Measurements from ENCODE around the gene ZNF536. TPM values are rescaled to one million over a fixed set of nuclear protein-coding genes. Genes with fewer than 3 reads are reported as not detected.

ZNF536 gene
- total RNA-seq, 1 experiment from 2014 or later: not detected

GRCh38 chr19:30520735-30521479, 148.7 kb downstream of the ZNF536 start:
- DNase-seq: no peak
- H3K4me1 ChIP-seq: no peaks in the 10 kb centered on the region
- no peak overlapping the region for H3K4me3 ChIP-seq (ENCODE audit: low read depth, low read length)
- no peak overlapping the region for H3K4me3 Mint-ChIP-seq (ENCODE audit: unreplicated experiment)
- ChIA-PET CTCF (no interaction called here), POLR2A (no interaction called here)
- H3K9me3 ChIP-seq: no peaks in the 10 kb centered on the region
- no TSS peak for BruUV-seq (replicated peaks)
- no peaks in the 10 kb centered on the region for H3K9me3 Mint-ChIP-seq (ENCODE audit: unreplicated experiment)
- H3K36me3 Mint-ChIP-seq (ENCODE audit: insufficient read depth, unreplicated experiment): no peaks in the 10 kb centered on the region
- peaks cover 10% of the 10 kb centered on the region for H3K27me3 Mint-ChIP-seq (ENCODE audit: insufficient read depth, unreplicated experiment)
- H3K27ac Mint-ChIP-seq (ENCODE audit: unreplicated experiment): no peak overlapping the region
- TF ChIP-seq CTCF (IDR thresholded peaks at IDR 0.05; ENCODE audit: insufficient read depth in 1 of 2, low read depth in 1 of 2, low read length in 1 of 2, severe bottlenecking in 1 of 2, unreplicated experiment in 1 of 2): no peak
- H3K4me1 Mint-ChIP-seq (ENCODE audit: low read depth, unreplicated experiment): no peaks in the 10 kb centered on the region
- intact Hi-C loops (cut with micrococcal nuclease; ENCODE audit: unreplicated experiment): no loop called here
- no peaks in the 10 kb centered on the region for H3K27me3 ChIP-seq (replicated peaks; ENCODE audit: control insufficient read depth, insufficient read depth, low read length)
- H3K36me3 ChIP-seq (ENCODE audit: control insufficient read depth, insufficient read depth, low read length): no peaks in the 10 kb centered on the region

- CTCF ChIA-PET: no interaction called here
- H3K4me3 Mint-ChIP-seq (ENCODE audit: unreplicated experiment): no peak overlapping the region
Measured at GRCh38 chr19:30521937-30522336, 149.8 kb downstream of the ZNF536 start.

GRCh38 chr19:30522341-30522740, 150.2 kb downstream of the ZNF536 start:
- H3K27me3 ChIP-seq (replicated peaks; ENCODE audit: control insufficient read depth, insufficient read depth, low read length): no peaks in the 10 kb centered on the region
- BruUV-seq (replicated peaks): no TSS peak
- H3K4me3 ChIP-seq (ENCODE audit: low read depth, low read length): no peak overlapping the region
- Mint-ChIP-seq H3K4me1 (ENCODE audit: low read depth, unreplicated experiment) (no peaks in the 10 kb centered on the region), H3K36me3 (ENCODE audit: insufficient read depth, unreplicated experiment) (no peaks in the 10 kb centered on the region), H3K27ac (ENCODE audit: unreplicated experiment) (no peak overlapping the region), H3K4me3 (ENCODE audit: unreplicated experiment) (no peak overlapping the region), H3K9me3 (ENCODE audit: unreplicated experiment) (no peaks in the 10 kb centered on the region), H3K27me3 (ENCODE audit: insufficient read depth, unreplicated experiment) (peaks cover 6% of the 10 kb centered on the region)
- intact Hi-C loops (cut with micrococcal nuclease; ENCODE audit: unreplicated experiment): no loop called here
- POLR2A ChIA-PET: no interaction called here
- H3K36me3 ChIP-seq (ENCODE audit: control insufficient read depth, insufficient read depth, low read length): no peaks in the 10 kb centered on the region
- H3K9me3 ChIP-seq: no peaks in the 10 kb centered on the region
- no peak for TF ChIP-seq CTCF (IDR thresholded peaks at IDR 0.05; ENCODE audit: insufficient read depth in 1 of 2, low read depth in 1 of 2, low read length in 1 of 2, severe bottlenecking in 1 of 2, unreplicated experiment in 1 of 2)
- no peaks in the 10 kb centered on the region for H3K4me1 ChIP-seq
- DNase-seq: no peak
- CTCF ChIA-PET: no interaction called here

More at GRCh38 chr19:30521937-30522336, 149.8 kb downstream of the ZNF536 start:
- H3K4me1 ChIP-seq: no peaks in the 10 kb centered on the region
- Mint-ChIP-seq H3K9me3 (ENCODE audit: unreplicated experiment) (no peaks in the 10 kb centered on the region), H3K27me3 (ENCODE audit: insufficient read depth, unreplicated experiment) (peaks cover 6% of the 10 kb centered on the region), H3K4me1 (ENCODE audit: low read depth, unreplicated experiment) (no peaks in the 10 kb centered on the region), H3K27ac (ENCODE audit: unreplicated experiment) (no peak overlapping the region), H3K36me3 (ENCODE audit: insufficient read depth, unreplicated experiment) (no peaks in the 10 kb centered on the region)
- no peaks in the 10 kb centered on the region for H3K9me3 ChIP-seq
- POLR2A ChIA-PET: no interaction called here
- BruUV-seq (replicated peaks): no TSS peak
- TF ChIP-seq CTCF (IDR thresholded peaks at IDR 0.05; ENCODE audit: insufficient read depth in 1 of 2, low read depth in 1 of 2, low read length in 1 of 2, severe bottlenecking in 1 of 2, unreplicated experiment in 1 of 2): no peak
- H3K27me3 ChIP-seq (replicated peaks; ENCODE audit: control insufficient read depth, insufficient read depth, low read length): no peaks in the 10 kb centered on the region
- no peak overlapping the region for H3K4me3 ChIP-seq (ENCODE audit: low read depth, low read length)
- no peaks in the 10 kb centered on the region for H3K36me3 ChIP-seq (ENCODE audit: control insufficient read depth, insufficient read depth, low read length)
- DNase-seq: no peak
- intact Hi-C loops (cut with micrococcal nuclease; ENCODE audit: unreplicated experiment): no loop called here
